ENCODE data around the gene CADPS. TPM values are rescaled to one million over a fixed set of nuclear protein-coding genes. Genes with fewer than 3 reads are reported as not detected.

CADPS gene
- not detected for total RNA-seq

- DNase-seq (ENCODE audit: low read depth in 2 of 3, low spot score in 2 of 3) = peak in 1 of 3 donors; percentile 1
Measured at GRCh38 chr3:62874711-62875557, at the start of gene CADPS. Gene CADPS, minus strand, starts transcription at chr3:62875416. Its CDS starts 387 bp downstream, at chr3:62875029.

GRCh38 chr3:62923066-62923465 lies 47.9 kb upstream of the CADPS start:
- no peak for DNase-seq (ENCODE audit: low read depth in 2 of 3, low spot score in 2 of 3)

- no peak for DNase-seq (ENCODE audit: low read depth in 2 of 3, low spot score in 2 of 3)
Measured at GRCh38 chr3:62922326-62922725, 47.1 kb upstream of the CADPS start.

GRCh38 chr3:62920466-62920784 lies 45.2 kb upstream of the CADPS start:
- DNase-seq (ENCODE audit: low read depth in 2 of 3, low spot score in 2 of 3) = no peak

GRCh38 chr3:62919784-62920465 lies 44.7 kb upstream of the CADPS start:
- no peak for DNase-seq (ENCODE audit: low read depth in 2 of 3, low spot score in 2 of 3)

- DNase-seq (ENCODE audit: low read depth in 2 of 3, low spot score in 2 of 3) = no peak
Measured at GRCh38 chr3:62918777-62919176, 43.6 kb upstream of the CADPS start.

- DNase-seq (ENCODE audit: low read depth in 2 of 3, low spot score in 2 of 3) = no peak
Measured at GRCh38 chr3:62918131-62918530, 42.9 kb upstream of the CADPS start.

- DNase-seq (ENCODE audit: low read depth in 2 of 3, low spot score in 2 of 3) = no peak
Measured at GRCh38 chr3:62911526-62911925, 36.3 kb upstream of the CADPS start.

GRCh38 chr3:62905331-62905730 lies 30.1 kb upstream of the CADPS start:
- no peak for DNase-seq (ENCODE audit: low read depth in 2 of 3, low spot score in 2 of 3)

GRCh38 chr3:62898530-62899496 lies 23.6 kb upstream of the CADPS start:
- no peak for DNase-seq (ENCODE audit: low read depth in 2 of 3, low spot score in 2 of 3)

GRCh38 chr3:62895901-62896300 lies 20.7 kb upstream of the CADPS start:
- DNase-seq (ENCODE audit: low read depth in 2 of 3, low spot score in 2 of 3) = no peak

GRCh38 chr3:62892951-62893350 lies 17.7 kb upstream of the CADPS start:
- DNase-seq (ENCODE audit: low read depth in 2 of 3, low spot score in 2 of 3) = no peak

- no peak for DNase-seq (ENCODE audit: low read depth in 2 of 3, low spot score in 2 of 3)
Measured at GRCh38 chr3:62892045-62892444, 16.8 kb upstream of the CADPS start.

- no peak for DNase-seq (ENCODE audit: low read depth in 2 of 3, low spot score in 2 of 3)
Measured at GRCh38 chr3:62888778-62889177, 13.6 kb upstream of the CADPS start.

- no peak for DNase-seq (ENCODE audit: low read depth in 2 of 3, low spot score in 2 of 3)
Measured at GRCh38 chr3:62888180-62888579, 13.0 kb upstream of the CADPS start.

GRCh38 chr3:62885136-62885535 lies 9.9 kb upstream of the CADPS start:
- DNase-seq (ENCODE audit: low read depth in 2 of 3, low spot score in 2 of 3) = no peak

GRCh38 chr3:62884096-62884870 lies 9.1 kb upstream of the CADPS start:
- DNase-seq (ENCODE audit: low read depth in 2 of 3, low spot score in 2 of 3) = no peak

- DNase-seq (ENCODE audit: low read depth in 2 of 3, low spot score in 2 of 3) = no peak
Measured at GRCh38 chr3:62882676-62883200, 7.5 kb upstream of the CADPS start.

GRCh38 chr3:62876064-62876463 lies 848 bp upstream of the CADPS start:
- DNase-seq (ENCODE audit: low read depth in 2 of 3, low spot score in 2 of 3) = peak in 2 of 3 donors; percentile 25 to 73

GRCh38 chr3:62875558-62876002 lies 364 bp upstream of the CADPS start:
- DNase-seq (ENCODE audit: low read depth in 2 of 3, low spot score in 2 of 3) = no peak

Measured in hematopoietic multipotent progenitor cell (in vitro differentiated cells).